ENCODE data around the gene COTL1. TPM values are rescaled to one million over a fixed set of nuclear protein-coding genes. Genes with fewer than 3 reads are reported as not detected.
"Not testable (repeated sequence)": the region's sequence is repeated elsewhere in the genome, so short reads cannot be mapped to it uniquely, and the experiment has no call there.

COTL1 gene
- total RNA-seq, 1 experiment from 2014 or later = 34.1 TPM

DNA sequence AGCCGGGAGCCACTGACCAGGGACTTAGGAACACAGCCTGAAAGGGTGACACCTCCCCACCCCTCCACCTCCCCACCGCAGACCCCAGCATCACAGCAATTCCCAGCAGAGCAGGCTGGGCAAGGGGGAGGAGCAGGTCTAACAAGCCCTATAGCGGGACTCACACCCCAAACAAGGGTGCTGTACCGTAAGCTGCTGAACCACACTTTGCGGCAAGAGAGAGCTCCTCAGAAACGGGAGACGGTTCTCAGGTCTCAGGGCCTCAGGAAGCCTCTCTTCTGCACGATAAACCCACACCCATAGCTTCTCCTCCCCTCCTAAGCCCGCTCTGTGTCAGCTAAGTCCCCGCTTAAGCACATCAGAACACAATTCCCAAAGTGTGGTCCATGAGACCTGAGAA lies 11.7 kb upstream of the COTL1 start:
- Histone ChIP-seq H3K27ac (ENCODE audit: low read depth, low read length, poor library complexity, severe bottlenecking) (no peak overlapping the region), H3K36me3 (ENCODE audit: insufficient read depth, low read length, poor library complexity, severe bottlenecking) (no peaks in the 10 kb centered on the region), H3K4me1 (ENCODE audit: insufficient read depth, low read length, poor library complexity, severe bottlenecking) (no peaks in the 10 kb centered on the region), H3K27me3 (replicated peaks; ENCODE audit: insufficient read depth, low read depth, low read length, poor library complexity) (no peaks in the 10 kb centered on the region), H3K4me3 (ENCODE audit: low read depth, low read length, poor library complexity, severe bottlenecking) (no peak overlapping the region), H3K9me3 (ENCODE audit: low read depth, low read length, poor library complexity, severe bottlenecking) (no peaks in the 10 kb centered on the region)
- POLR2A ChIA-PET (ENCODE audit: low non-redundant PET) = no interaction called here
- CTCF ChIA-PET = interaction anchor here (0.6 kb wide), 1 partner anchor 64 kb away, joined by 6 read pairs; no protein-coding TSS in a partner anchor
- DNase-seq (ENCODE audit: low spot score) = no peak
- no peak for TF ChIP-seq CTCF (conservative IDR thresholded peaks at IDR 0.05; ENCODE audit: low read depth, low read length)
- no peak for TF ChIP-seq EZH2 (IDR thresholded peaks at IDR 0.05; ENCODE audit: borderline replicate concordance, low read depth, low read length, poor library complexity, severe bottlenecking)
- BruUV-seq (replicated peaks) = no TSS peak
- intact Hi-C loops (cut with micrococcal nuclease; ENCODE audit: unreplicated experiment) = no loop called here

- H3K36me3 ChIP-seq (ENCODE audit: insufficient read depth, low read length, poor library complexity, severe bottlenecking) = no peaks in the 10 kb centered on the region
- intact Hi-C loops (cut with micrococcal nuclease; ENCODE audit: unreplicated experiment) = no loop called here
- no peaks in the 10 kb centered on the region for H3K4me1 ChIP-seq (ENCODE audit: insufficient read depth, low read length, poor library complexity, severe bottlenecking)
- ChIA-PET CTCF (interaction anchor here (0.9 kb wide), 1 partner anchor 127 kb away, joined by 3 read pairs; no protein-coding TSS in a partner anchor), POLR2A (ENCODE audit: low non-redundant PET) (no interaction called here)
- no peak overlapping the region for H3K27ac ChIP-seq (ENCODE audit: low read depth, low read length, poor library complexity, severe bottlenecking)
- no peaks in the 10 kb centered on the region for H3K9me3 ChIP-seq (ENCODE audit: low read depth, low read length, poor library complexity, severe bottlenecking)
- TF ChIP-seq CTCF (conservative IDR thresholded peaks at IDR 0.05; ENCODE audit: low read depth, low read length) (no peak), EZH2 (IDR thresholded peaks at IDR 0.05; ENCODE audit: borderline replicate concordance, low read depth, low read length, poor library complexity, severe bottlenecking) (no peak)
- no peak overlapping the region for H3K4me3 ChIP-seq (ENCODE audit: low read depth, low read length, poor library complexity, severe bottlenecking)
- DNase-seq (ENCODE audit: low spot score) = no peak
- BruUV-seq (replicated peaks) = no TSS peak
- no peaks in the 10 kb centered on the region for H3K27me3 ChIP-seq (replicated peaks; ENCODE audit: insufficient read depth, low read depth, low read length, poor library complexity)
Measured at GRCh38 chr16:84628226-84628731, 10.4 kb upstream of the COTL1 start.

- H3K36me3 ChIP-seq (ENCODE audit: insufficient read depth, low read length, poor library complexity, severe bottlenecking) = no peaks in the 10 kb centered on the region
- H3K27ac ChIP-seq (ENCODE audit: low read depth, low read length, poor library complexity, severe bottlenecking) = no peak overlapping the region
- H3K4me1 ChIP-seq (ENCODE audit: insufficient read depth, low read length, poor library complexity, severe bottlenecking) = no peaks in the 10 kb centered on the region
- H3K27me3 ChIP-seq (replicated peaks; ENCODE audit: insufficient read depth, low read depth, low read length, poor library complexity) = no peaks in the 10 kb centered on the region
- POLR2A ChIA-PET (ENCODE audit: low non-redundant PET) = no interaction called here
- TF ChIP-seq CTCF (conservative IDR thresholded peaks at IDR 0.05; ENCODE audit: low read depth, low read length) = no peak
- no peak for TF ChIP-seq EZH2 (IDR thresholded peaks at IDR 0.05; ENCODE audit: borderline replicate concordance, low read depth, low read length, poor library complexity, severe bottlenecking)
- DNase-seq (ENCODE audit: low spot score) = no peak
- BruUV-seq (replicated peaks) = no TSS peak
- CTCF ChIA-PET = no interaction called here
- H3K9me3 ChIP-seq (ENCODE audit: low read depth, low read length, poor library complexity, severe bottlenecking) = no peaks in the 10 kb centered on the region
- no peak overlapping the region for H3K4me3 ChIP-seq (ENCODE audit: low read depth, low read length, poor library complexity, severe bottlenecking)
- intact Hi-C loops (cut with micrococcal nuclease; ENCODE audit: unreplicated experiment) = no loop called here
Measured at GRCh38 chr16:84625556-84625955, 7.7 kb upstream of the COTL1 start.

DNA sequence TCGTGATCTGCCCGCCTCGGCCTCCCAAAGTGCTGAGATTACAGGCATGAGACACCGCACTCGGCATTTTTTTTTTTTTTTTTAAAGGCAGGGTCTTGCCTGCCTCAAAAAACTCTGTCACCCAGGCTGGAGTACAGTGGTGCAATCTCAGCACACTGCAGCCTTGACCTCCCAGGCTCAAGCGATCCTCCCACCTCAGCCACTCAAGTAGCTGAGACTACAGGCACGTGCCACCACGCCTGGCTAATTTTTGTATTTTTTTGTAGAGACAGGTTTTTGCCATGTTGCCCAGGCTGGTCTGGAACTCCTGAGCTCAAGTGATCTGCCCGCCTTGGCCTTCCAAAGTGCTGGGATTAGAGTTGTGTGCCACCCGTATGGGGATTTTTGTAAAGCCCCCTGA lies 3.0 kb upstream of the COTL1 start:
- CTCF ChIA-PET = interaction anchor here (0.6 to 1.1 kb wide), 2 partner anchors 46 to 279 kb away, joined by 3 read pairs; no protein-coding TSS in a partner anchor
- H3K36me3 ChIP-seq (ENCODE audit: insufficient read depth, low read length, poor library complexity, severe bottlenecking); POLR2A ChIA-PET (ENCODE audit: low non-redundant PET); H3K27me3 ChIP-seq (replicated peaks; ENCODE audit: insufficient read depth, low read depth, low read length, poor library complexity); H3K4me3 ChIP-seq (ENCODE audit: low read depth, low read length, poor library complexity, severe bottlenecking); DNase-seq (ENCODE audit: low spot score); H3K27ac ChIP-seq (ENCODE audit: low read depth, low read length, poor library complexity, severe bottlenecking); H3K9me3 ChIP-seq (ENCODE audit: low read depth, low read length, poor library complexity, severe bottlenecking); BruUV-seq (replicated peaks): not testable (repeated sequence)
- H3K4me1 ChIP-seq (ENCODE audit: insufficient read depth, low read length, poor library complexity, severe bottlenecking) = peaks cover 17% of the 10 kb centered on the region
- intact Hi-C loops (cut with micrococcal nuclease; ENCODE audit: unreplicated experiment) = loop anchor here (5.0 kb wide), 1 partner anchor 351 kb away; no protein-coding TSS in a partner anchor
